Left ventricle myocardium inferior (tissue), 1 donor: ENCODE measurements around the gene IZUMO2. TPM values are rescaled to one million over a fixed set of nuclear protein-coding genes. Genes with fewer than 3 reads are reported as not detected.

Experiments
- DNase-seq: peaks from one replicate; pipeline ENCODE4 v3.0.0-alpha.2; 2020
- H3K27ac ChIP-seq: fragments of 200-600 bp; replicated peaks from 2 replicates; pipeline ENCODE4 v1.8.0; 2021
- H3K27me3 ChIP-seq: fragments of 200-600 bp; 2 replicates; pipeline ENCODE4 v1.8.0; 2021; ENCODE audit warnings: low read depth
- H3K36me3 ChIP-seq: fragments of 200-600 bp; 2 replicates; pipeline ENCODE4 v1.8.0; 2021
- H3K4me1 ChIP-seq: fragments of 200-600 bp; 2 replicates; pipeline ENCODE4 v1.8.0; 2021
- H3K4me3 ChIP-seq: fragments of 200-600 bp; 2 replicates; pipeline ENCODE4 v1.8.0; 2021; ENCODE audit warnings: mild to moderate bottlenecking, moderate library complexity
- H3K9me3 ChIP-seq: fragments of 200-600 bp; replicated peaks from 2 replicates; pipeline ENCODE4 v1.8.0; 2021
- intact Hi-C: fragments of 100-400 bp; cut with micrococcal nuclease; formaldehyde crosslinking; loops from one replicate; pipeline ENCODE4 v1.11.0; 2022
- total RNA-seq: library from RNA; stranded (reverse); fragmentation: NEBNext Ultra II Directional; extraction: Animal tissue kit (Norgen Biotek cat#: 25700); gene quantifications from one replicate; pipeline ENCODE4 v1.2.1, GENCODE V29; 2021
- TF ChIP-seq, protein P1 (sequence below): fragments of 200-600 bp; IDR thresholded peaks from 2 replicates; pipeline ENCODE4 v1.8.0; 2021; ENCODE audit warnings: antibody characterized with exemption, mild to moderate bottlenecking, borderline replicate concordance
- donor health status: DM: no; HTN: yes; CAD: no; lungs with severe emphysema.

IZUMO2 gene
- total RNA-seq, 1 donor from 2014 or later: not detected

DNA sequence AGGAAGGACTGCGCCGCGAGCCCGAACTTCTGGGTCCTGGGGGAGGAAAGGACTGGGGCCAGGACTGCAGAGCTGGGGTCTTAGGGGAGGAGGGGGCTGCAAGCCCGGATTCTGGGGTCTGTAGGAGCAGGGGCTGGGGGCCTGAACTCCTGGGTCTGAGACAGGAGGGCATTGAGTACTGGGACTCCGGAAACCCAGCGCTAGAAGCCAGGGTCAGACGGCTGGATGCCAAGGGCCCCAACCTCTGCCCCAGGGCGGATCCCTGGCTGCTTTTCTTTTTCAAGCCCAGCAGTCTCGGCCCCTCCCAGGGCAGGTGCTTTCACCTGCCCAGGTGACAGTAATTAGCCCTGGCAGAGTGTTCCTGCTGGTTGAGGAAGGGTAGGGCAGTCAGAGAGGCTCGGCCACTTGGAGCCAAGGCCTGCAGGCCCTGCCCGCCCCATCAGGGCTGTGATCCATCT is 42.6 kb upstream of the IZUMO2 start:
- TF ChIP-seq, protein P1, sequence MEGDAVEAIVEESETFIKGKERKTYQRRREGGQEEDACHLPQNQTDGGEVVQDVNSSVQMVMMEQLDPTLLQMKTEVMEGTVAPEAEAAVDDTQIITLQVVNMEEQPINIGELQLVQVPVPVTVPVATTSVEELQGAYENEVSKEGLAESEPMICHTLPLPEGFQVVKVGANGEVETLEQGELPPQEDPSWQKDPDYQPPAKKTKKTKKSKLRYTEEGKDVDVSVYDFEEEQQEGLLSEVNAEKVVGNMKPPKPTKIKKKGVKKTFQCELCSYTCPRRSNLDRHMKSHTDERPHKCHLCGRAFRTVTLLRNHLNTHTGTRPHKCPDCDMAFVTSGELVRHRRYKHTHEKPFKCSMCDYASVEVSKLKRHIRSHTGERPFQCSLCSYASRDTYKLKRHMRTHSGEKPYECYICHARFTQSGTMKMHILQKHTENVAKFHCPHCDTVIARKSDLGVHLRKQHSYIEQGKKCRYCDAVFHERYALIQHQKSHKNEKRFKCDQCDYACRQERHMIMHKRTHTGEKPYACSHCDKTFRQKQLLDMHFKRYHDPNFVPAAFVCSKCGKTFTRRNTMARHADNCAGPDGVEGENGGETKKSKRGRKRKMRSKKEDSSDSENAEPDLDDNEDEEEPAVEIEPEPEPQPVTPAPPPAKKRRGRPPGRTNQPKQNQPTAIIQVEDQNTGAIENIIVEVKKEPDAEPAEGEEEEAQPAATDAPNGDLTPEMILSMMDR: no peak
- no peak for DNase-seq
- peaks cover 36% of the 10 kb centered on the region for H3K4me1 ChIP-seq
- peak overlapping the region; percentile 75 for H3K4me3 ChIP-seq
- H3K27ac ChIP-seq: peak overlapping the region; percentile 91
- intact Hi-C loops: no loop called here
- H3K36me3 ChIP-seq: peaks cover 6% of the 10 kb centered on the region
- no peaks in the 10 kb centered on the region for H3K9me3 ChIP-seq
- H3K27me3 ChIP-seq: peaks cover 61% of the 10 kb centered on the region

DNA sequence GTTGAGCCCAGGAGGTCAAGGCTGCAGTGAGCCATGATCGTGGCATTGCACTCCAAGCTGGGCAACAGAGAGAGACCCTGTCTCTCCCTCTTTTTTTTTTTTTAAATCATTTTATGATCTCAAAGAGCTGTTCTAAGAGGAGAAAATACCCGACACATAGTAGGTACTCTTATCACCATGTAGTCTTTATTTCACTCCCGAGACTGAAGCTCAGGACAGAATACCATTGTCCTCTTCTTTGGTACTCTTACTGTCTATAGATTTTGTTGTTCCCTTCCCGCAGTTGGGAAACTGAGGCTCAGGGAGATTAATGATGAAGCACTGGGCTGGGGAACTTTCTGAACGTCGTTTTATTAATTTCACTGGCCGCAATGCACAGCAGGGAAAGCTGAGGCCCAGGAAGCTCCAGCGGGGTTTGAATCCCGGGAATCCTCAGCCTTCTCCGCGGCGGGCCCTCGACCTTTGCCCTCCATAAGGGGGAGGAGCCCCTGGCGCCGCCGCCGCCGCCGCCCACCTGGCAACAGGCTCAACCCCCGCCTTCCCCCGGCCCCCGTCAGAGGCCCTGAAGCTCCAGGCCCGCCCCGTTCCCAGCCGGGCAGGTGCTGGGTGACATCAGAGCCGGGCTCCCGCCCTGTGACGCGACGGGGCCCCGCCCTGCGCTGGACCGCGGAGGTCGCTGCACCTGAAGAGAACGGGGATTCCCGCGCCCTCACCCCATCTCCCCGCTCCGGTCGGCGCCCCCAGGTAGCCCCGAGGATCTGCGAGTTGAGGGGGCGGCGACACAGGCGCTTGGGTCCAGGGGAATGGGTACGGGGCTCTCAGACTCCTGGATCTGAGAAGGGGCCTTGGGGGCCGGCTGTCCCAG is 42.0 kb upstream of the IZUMO2 start:
- no peaks in the 10 kb centered on the region for H3K36me3 ChIP-seq
- peak; percentile 65 for DNase-seq
- TF ChIP-seq, protein P1: no peak
- peaks cover 37% of the 10 kb centered on the region for H3K4me1 ChIP-seq
- intact Hi-C loops: no loop called here
- H3K9me3 ChIP-seq: no peaks in the 10 kb centered on the region
- peak overlapping the region; percentile 75 for H3K4me3 ChIP-seq
- H3K27me3 ChIP-seq: peaks cover 61% of the 10 kb centered on the region
- H3K27ac ChIP-seq: peak overlapping the region; percentile 91

DNA sequence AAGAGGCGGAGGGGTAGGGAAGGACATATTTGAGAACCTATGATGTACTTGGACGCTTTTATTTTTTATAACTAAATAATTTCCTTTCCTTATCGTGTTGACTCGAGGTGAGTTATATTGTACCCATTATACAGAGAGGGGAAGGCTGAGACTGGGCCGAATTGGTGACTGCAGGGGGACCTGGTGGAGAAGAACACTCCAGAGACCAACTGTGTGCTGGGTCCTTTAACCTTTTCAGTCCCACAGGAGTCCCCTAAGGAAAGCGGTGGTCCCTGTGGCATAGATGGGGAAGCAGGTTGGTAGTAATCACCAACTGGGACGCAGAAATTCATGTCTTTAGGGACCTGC is 41.0 kb upstream of the IZUMO2 start:
- Histone ChIP-seq H3K27me3 (peaks cover 61% of the 10 kb centered on the region), H3K36me3 (no peaks in the 10 kb centered on the region), H3K4me3 (peak overlapping the region; percentile 75), H3K27ac (peak overlapping the region; percentile 91), H3K9me3 (no peaks in the 10 kb centered on the region), H3K4me1 (peaks cover 46% of the 10 kb centered on the region)
- TF ChIP-seq, protein P1: no peak
- intact Hi-C loops: no loop called here
- no peak for DNase-seq

DNA sequence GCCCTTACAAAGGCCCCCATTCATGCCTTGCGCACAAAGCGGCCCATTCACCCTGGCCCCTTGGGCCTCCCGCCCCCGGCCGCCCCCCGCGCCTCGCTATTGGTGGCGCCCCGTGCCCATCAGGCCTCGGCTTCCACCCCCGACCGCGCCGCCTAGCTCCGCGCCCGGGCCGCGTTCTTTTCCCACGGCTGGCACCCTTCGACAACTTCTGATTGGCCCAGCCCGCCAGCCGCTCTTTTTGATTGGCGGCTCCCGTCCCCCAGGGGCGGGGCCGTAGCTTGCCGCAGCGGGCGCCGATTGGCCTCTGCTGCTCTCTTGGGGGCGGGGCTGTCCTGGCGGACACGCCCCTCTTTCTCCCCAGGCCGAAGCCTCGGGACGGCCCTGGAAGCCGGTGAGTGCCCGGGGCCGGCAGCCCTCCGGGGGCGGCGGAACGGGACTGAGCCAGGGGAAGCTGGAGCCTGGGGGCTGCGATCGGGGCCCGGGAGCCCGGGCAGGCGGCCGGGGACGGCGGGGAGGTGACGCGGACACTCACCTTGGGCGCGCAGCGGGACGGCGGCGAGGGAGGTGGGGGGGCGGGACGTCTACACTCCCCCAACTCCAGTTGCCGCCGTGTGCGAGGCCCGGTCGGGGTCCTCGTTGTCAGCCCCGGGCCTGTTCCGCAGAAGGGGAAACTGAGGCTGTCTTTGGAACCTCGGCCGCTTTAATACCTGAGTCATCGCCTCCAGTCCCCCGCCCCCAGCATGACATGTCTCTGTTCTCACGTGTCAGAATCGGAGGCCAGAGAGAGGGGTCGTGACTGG is 40.4 kb upstream of the IZUMO2 start, which contains the start of gene MYH14:
Gene MYH14 (plus strand): TSS at position 342 of the 800 bp plus-strand sequence. CDS start 6,744 bp downstream, outside the sequence.
- intact Hi-C loops: no loop called here
- Histone ChIP-seq H3K27ac (peak within 1 kb of the TSS; percentile 91), H3K36me3 (no peaks in the 10 kb centered on the region), H3K4me1 (peaks cover 52% of the 10 kb centered on the region), H3K4me3 (peak within 1 kb of the TSS; percentile 75), H3K27me3 (peaks cover 61% of the 10 kb centered on the region), H3K9me3 (no peaks in the 10 kb centered on the region)
- DNase-seq: peak; percentile 87
- TF ChIP-seq, protein P1: no peak

DNA sequence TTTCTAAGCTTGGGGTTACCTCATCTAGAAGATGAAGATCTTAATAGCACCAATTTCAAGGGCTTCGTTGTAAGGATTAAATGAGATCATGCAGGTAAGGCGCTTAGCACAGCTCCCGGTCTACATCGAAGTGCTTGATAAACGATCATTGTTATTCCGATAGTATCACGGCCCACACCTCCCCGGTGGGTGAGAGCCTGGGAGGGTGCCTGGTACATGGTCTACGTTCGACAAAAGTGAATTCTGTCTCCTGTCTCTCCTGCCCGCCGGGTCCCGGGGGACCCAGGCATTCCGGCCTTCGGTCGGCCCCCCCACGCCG is 39.8 kb upstream of the IZUMO2 start:
- Histone ChIP-seq H3K9me3 (no peaks in the 10 kb centered on the region), H3K27me3 (peaks cover 61% of the 10 kb centered on the region), H3K27ac (peak overlapping the region; percentile 73), H3K4me3 (peak overlapping the region; percentile 75), H3K36me3 (no peaks in the 10 kb centered on the region), H3K4me1 (peaks cover 57% of the 10 kb centered on the region)
- intact Hi-C loops: no loop called here
- TF ChIP-seq, protein P1: no peak
- DNase-seq: no peak
